Tibial nerve (tissue), 4 donors: ENCODE data around the gene ROBO2. TPM values are rescaled to one million over a fixed set of nuclear protein-coding genes. Genes with fewer than 3 reads are reported as not detected.

Source experiments
- DNase-seq, 2 donors: peaks; one replicate each; pipeline ENCODE4 v3.0.0-alpha.2; 2019; ENCODE audit warnings: low spot score in 2 of 2
- H3K27ac ChIP-seq, 4 donors: fragments of 200-600 bp; sonication (generic) in 3 of 4; one replicate each; pipeline ENCODE4 v1.5.1; 2017 to 2019; ENCODE audit warnings: mild to moderate bottlenecking in 1 of 4
- H3K27me3 ChIP-seq, 2 donors: fragments of 200-600 bp; sonication (generic) in 1 of 2; one replicate each; pipeline versions ENCODE4 v1.5.1 to v1.6.0; 2017 to 2019
- H3K36me3 ChIP-seq, 3 donors: fragments of 200-600 bp; sonication (generic); one replicate each; pipeline ENCODE4 v1.5.1; 2018 to 2019
- H3K4me1 ChIP-seq, 4 donors: fragments of 200-600 bp; sonication (generic) in 3 of 4; one replicate each; pipeline ENCODE4 v1.5.1; 2017 to 2019
- H3K4me3 ChIP-seq, 4 donors: fragments of 200-600 bp; sonication (generic) in 3 of 4; one replicate each; pipeline ENCODE4 v1.5.1; 2017 to 2019; ENCODE audit warnings: mild to moderate bottlenecking in 1 of 4, moderate library complexity in 1 of 4
- H3K9me3 ChIP-seq, 4 donors: fragments of 200-600 bp; sonication (generic) in 3 of 4; one replicate each; pipeline ENCODE4 v1.5.1; 2017 to 2019
- CTCF ChIP-seq, 5 experiments: fragments of 200-600 bp in 3 of 5; fragments of 450-650 bp in 2 of 5; sonication (generic) in 3 of 5; IDR thresholded peaks; one replicate each; pipeline ENCODE4 v1.5.1; 2016 to 2019; ENCODE audit warnings: antibody characterized with exemption in 5 of 5, mild to moderate bottlenecking in 3 of 5, moderate library complexity in 2 of 5
- EP300 ChIP-seq, 2 donors: sonication (generic); formaldehyde crosslinking; IDR thresholded peaks; one replicate each; pipeline ENCODE4 v1.6.1; 2017; ENCODE audit warnings: antibody characterized with exemption in 2 of 2, mild to moderate bottlenecking in 1 of 2
- POLR2A ChIP-seq, 2 donors: fragments of 450-650 bp; IDR thresholded peaks; one replicate each; pipeline ENCODE4 v1.6.1; 2017; ENCODE audit warnings: antibody characterized with exemption in 2 of 2, mild to moderate bottlenecking in 2 of 2, moderate library complexity in 2 of 2
- whole genome bisulfite sequencing, 2 donors: methylation state at CpG; one replicate each; pipeline ENCODE4 v1.1.5; 2018; 5-methylcytosine and 5-hydroxymethylcytosine counted together
- total RNA-seq, 4 donors: library from RNA; depleted of rRNA; stranded (reverse); fragments of >200 nt; gene quantifications; one replicate each; pipeline ENCODE4 v1.1.0, GENCODE V29; 2016

The ROBO2 gene
- total RNA-seq, 4 donors from 2014 or later: 0.30 to 4.4 (median 1.9) TPM

GRCh38 chr3:77595371-77595870, 555.5 kb downstream of the ROBO2 start:
- WGBS, 2 donors: 88 to 92% methylated on average over 2 of the region's 2 CpGs
- Histone ChIP-seq H3K4me3 (no peak overlapping the region), H3K4me1 (no peaks in the 10 kb centered on the region), H3K27ac (no peak overlapping the region), H3K27me3 (no peaks in the 10 kb centered on the region), H3K9me3 (no peaks in the 10 kb centered on the region), H3K36me3 (no peaks in the 10 kb centered on the region)
- no peak for DNase-seq
- no peak for TF ChIP-seq POLR2A (IDR thresholded peaks at IDR 0.05)
- no peak for TF ChIP-seq CTCF (IDR thresholded peaks at IDR 0.05)
- no peak for TF ChIP-seq EP300 (IDR thresholded peaks at IDR 0.05)

- no peak overlapping the region for H3K4me3 ChIP-seq
- no peak for DNase-seq
- TF ChIP-seq POLR2A (IDR thresholded peaks at IDR 0.05) (no peak), EP300 (IDR thresholded peaks at IDR 0.05) (no peak), CTCF (IDR thresholded peaks at IDR 0.05) (no peak)
- no peaks in the 10 kb centered on the region for H3K36me3 ChIP-seq
- H3K27me3 ChIP-seq: no peaks in the 10 kb centered on the region
- H3K9me3 ChIP-seq: no peaks in the 10 kb centered on the region
- H3K4me1 ChIP-seq: no peaks in the 10 kb centered on the region
- WGBS, 2 donors: 90 to 93% methylated on average over 1 of the region's 1 CpG
- no peak overlapping the region for H3K27ac ChIP-seq
Measured at GRCh38 chr3:77599948-77600347, 560.0 kb downstream of the ROBO2 start.

- 85 to 90% methylated on average over 9 of the region's 9 CpGs for WGBS, 2 donors
- H3K36me3 ChIP-seq: no peaks in the 10 kb centered on the region
- H3K27ac ChIP-seq: no peak overlapping the region
- no peak overlapping the region for H3K4me3 ChIP-seq
- H3K4me1 ChIP-seq: no peaks in the 10 kb centered on the region
- no peak for DNase-seq
- no peak for TF ChIP-seq POLR2A (IDR thresholded peaks at IDR 0.05)
- TF ChIP-seq CTCF (IDR thresholded peaks at IDR 0.05): no peak
- no peak for TF ChIP-seq EP300 (IDR thresholded peaks at IDR 0.05)
- no peaks in the 10 kb centered on the region for H3K9me3 ChIP-seq
- H3K27me3 ChIP-seq: no peaks in the 10 kb centered on the region
Measured at GRCh38 chr3:77601823-77602415, 562.0 kb downstream of the ROBO2 start.

GRCh38 chr3:77602722-77603121, 562.8 kb downstream of the ROBO2 start:
- 94% methylated on average over 3 of the region's 3 CpGs for WGBS, 2 donors
- Histone ChIP-seq H3K27me3 (no peaks in the 10 kb centered on the region), H3K36me3 (no peaks in the 10 kb centered on the region), H3K4me3 (no peak overlapping the region), H3K27ac (no peak overlapping the region), H3K9me3 (no peaks in the 10 kb centered on the region), H3K4me1 (no peaks in the 10 kb centered on the region)
- DNase-seq: no peak
- no peak for TF ChIP-seq CTCF (IDR thresholded peaks at IDR 0.05)
- no peak for TF ChIP-seq EP300 (IDR thresholded peaks at IDR 0.05)
- no peak for TF ChIP-seq POLR2A (IDR thresholded peaks at IDR 0.05)

GRCh38 chr3:77605308-77605707, 565.4 kb downstream of the ROBO2 start:
- Histone ChIP-seq H3K9me3 (no peaks in the 10 kb centered on the region), H3K27me3 (no peaks in the 10 kb centered on the region), H3K4me3 (no peak overlapping the region), H3K27ac (no peak overlapping the region), H3K36me3 (no peaks in the 10 kb centered on the region), H3K4me1 (no peaks in the 10 kb centered on the region)
- TF ChIP-seq CTCF (IDR thresholded peaks at IDR 0.05): no peak
- no peak for TF ChIP-seq EP300 (IDR thresholded peaks at IDR 0.05)
- no peak for TF ChIP-seq POLR2A (IDR thresholded peaks at IDR 0.05)
- 47 to 63% methylated on average over 2 of the region's 2 CpGs for WGBS, 2 donors
- no peak for DNase-seq
